Suprapubic skin (tissue), 4 donors: ENCODE results near the gene TRMT112.

Source experiments
- CTCF ChIP-seq, 2 donors: fragments of 200-600 bp in 1 of 2; fragments of 450-650 bp in 1 of 2; sonication (generic) in 1 of 2; IDR thresholded peaks; one replicate each; pipeline ENCODE4 v1.5.1; 2016 to 2019; ENCODE audit warnings: antibody characterized with exemption in 2 of 2, mild to moderate bottlenecking in 1 of 2, moderate library complexity in 1 of 2
- EP300 ChIP-seq: sonication (generic); formaldehyde crosslinking; IDR thresholded peaks from one replicate; pipeline ENCODE4 v1.6.1; 2017; ENCODE audit warnings: antibody characterized with exemption
- POLR2A ChIP-seq, 2 donors: fragments of 450-650 bp; IDR thresholded peaks; one replicate each; pipeline ENCODE4 v1.6.1; 2017; ENCODE audit warnings: antibody characterized with exemption in 2 of 2, mild to moderate bottlenecking in 2 of 2, moderate library complexity in 2 of 2
- POLR2AphosphoS5 ChIP-seq, 3 donors: sonication (generic); formaldehyde crosslinking; IDR thresholded peaks; one replicate each; pipeline ENCODE4 v1.6.1; 2017; ENCODE audit warnings: antibody characterized with exemption in 3 of 3

GRCh38 chr11:64316672-64317324 is 561 bp downstream of the TRMT112 start:
- TF ChIP-seq CTCF (IDR thresholded peaks at IDR 0.05) (no peak), POLR2A (IDR thresholded peaks at IDR 0.05) (no peak), POLR2AphosphoS5 (IDR thresholded peaks at IDR 0.05) (no peak), EP300 (no peak)
